Stimulated activated CD4-positive, alpha-beta T cell treated with anti-CD3 and anti-CD28 coated beads, Interleukin-12 subunit alpha, Interleukin-12 subunit beta, amount 100 ng/mL, for 4 hours (primary cell): Measurements from ENCODE around the gene CDC45.

Experiments used
- DNase-seq: peaks from one replicate; pipeline ENCODE4 v3.0.0-alpha.2; 2020

Gene CDC45

DNA sequence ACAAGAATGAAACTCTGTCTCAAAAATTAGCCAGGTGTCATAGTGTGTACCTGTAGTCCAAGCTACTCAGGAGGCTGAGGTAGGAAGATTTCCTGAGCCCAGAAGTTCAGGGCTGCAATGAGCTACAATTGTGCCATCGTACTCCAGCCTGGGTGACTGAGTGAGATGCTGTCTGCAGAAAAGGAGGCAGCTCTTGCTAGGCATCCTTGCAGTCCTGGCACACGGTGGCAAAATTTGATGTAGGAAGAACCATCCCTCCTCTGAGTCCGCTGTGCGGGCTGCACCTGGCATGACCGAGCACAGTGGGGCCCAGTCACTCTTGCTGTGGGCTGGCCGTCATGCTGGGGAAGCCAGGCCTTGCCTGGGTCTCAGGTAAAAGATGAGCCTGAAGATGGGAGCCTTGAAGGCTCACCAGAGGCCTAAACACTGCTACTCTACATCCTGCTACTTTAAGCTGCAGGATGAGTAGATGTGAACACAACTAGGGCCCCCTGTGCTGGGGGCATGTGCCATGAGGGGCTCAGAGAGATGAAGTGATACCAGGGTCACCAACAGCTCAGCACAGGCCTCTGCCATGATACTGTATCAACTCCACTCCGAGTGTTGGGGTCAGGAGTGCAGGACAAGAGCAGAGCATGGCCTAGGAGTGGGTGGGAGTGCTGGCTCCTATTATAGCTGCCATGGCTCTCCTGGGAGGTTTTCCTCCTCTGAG, 18.6 kb downstream of the CDC45 start:
- no peak for DNase-seq

DNA sequence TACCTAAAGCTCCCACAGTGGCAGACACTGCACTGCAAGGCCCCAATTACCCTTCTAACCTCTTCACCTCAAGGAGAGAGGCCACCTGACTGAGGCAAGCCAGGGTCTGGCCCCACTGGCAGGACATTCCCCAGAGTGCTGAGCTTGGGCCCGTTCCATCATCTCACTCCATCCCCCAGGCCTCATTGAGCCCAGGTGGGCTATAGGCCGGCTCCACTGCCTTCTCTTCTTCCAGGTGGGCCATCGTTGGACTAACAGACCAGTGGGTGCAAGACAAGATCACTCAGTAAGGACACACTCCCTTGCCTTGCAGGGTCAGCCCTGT, 19.1 kb downstream of the CDC45 start:
- DNase-seq: no peak

GRCh38 chr22:19499236-19499879, 19.6 kb downstream of the CDC45 start:
- no peak for DNase-seq

DNA sequence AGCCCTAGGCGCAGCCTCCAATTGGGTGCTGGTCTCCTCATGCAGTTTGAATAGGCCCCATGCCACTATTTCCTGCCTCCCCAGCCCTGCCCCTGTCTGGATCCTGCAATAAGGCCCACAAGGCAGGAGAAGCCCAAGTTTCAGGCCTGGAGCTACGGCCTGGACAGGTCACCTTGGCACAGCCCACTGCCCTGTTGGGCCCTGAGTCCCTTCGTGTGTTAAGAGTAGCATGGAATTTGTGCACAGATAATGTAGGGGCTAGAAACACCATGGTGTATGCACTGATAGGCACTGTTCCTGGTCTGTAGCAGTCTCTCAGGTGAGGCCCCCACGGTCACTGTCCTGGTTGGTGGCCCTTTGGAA, 20.1 kb downstream of the CDC45 start:
- DNase-seq: no peak

DNA sequence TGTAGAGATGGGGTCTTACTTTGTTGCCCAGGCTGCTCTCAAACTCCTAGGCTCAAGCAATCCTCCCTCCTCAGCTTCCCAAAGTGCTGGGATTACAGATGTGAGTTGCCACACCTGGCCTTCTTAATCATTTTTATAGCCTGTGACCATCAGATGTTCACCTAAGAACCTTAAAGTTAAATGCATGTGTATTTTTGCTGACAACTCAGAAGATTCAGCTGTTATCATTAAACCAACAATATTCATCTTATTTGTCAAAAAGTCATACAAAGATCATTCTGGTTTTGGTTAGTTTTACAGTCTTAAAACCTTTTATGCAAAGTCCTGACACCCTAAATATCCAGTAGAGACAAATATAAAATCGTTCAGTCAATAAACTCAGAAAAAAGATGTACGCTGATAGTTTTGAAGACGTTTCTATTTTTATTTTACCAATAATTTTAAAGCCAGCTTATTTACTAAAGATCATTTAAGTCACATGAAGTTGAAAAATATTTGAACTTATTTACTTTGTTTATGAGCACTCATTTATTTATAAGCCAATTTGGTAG, 22.3 kb downstream of the CDC45 start:
- DNase-seq: no peak

- DNase-seq: no peak
Measured at GRCh38 chr22:19503367-19503766, 23.6 kb downstream of the CDC45 start.

DNA sequence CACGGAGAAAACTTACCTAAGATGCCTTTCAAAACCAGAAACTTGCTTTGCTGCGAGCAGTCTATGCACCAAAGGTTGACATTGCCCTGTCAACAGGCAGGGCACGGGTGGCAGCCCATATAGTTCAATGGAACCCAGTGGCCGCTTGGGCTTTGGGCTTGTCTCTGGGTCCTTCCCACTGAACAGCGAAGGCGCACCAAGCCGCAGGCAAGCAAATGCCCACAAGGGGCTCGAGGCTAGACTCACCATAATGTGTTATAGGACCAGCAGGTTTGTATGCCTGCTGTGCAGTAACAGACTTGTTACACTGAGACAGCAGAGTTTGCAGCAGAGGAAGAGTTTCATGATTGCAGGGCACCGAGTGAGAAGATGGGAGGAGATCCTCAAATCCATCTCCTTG, 24.1 kb downstream of the CDC45 start:
- no peak for DNase-seq

- no peak for DNase-seq
Measured at GRCh38 chr22:19504900-19505734, 25.4 kb downstream of the CDC45 start.

DNA sequence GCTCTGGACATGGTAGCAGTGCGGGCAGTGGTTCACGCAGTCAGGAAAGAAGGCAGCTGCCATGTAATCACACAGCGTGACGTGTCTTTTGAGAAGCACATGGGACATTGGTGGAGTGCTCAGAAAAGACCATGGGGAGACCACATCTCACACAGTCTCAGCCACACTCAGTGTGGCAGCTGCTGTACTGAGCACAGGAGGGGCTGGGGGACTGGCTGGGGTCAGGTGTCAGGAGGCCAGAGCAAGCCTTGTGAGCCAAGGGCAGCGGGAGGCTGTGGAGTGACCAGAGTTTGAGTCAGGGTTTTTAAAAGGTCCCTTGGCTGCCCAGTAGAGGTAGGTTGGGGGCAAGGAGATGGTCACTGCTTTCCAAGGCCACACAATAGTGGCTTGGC, 26.0 kb downstream of the CDC45 start:
- DNase-seq: no peak

GRCh38 chr22:19506212-19506611, 26.5 kb downstream of the CDC45 start:
- DNase-seq: no peak

DNA sequence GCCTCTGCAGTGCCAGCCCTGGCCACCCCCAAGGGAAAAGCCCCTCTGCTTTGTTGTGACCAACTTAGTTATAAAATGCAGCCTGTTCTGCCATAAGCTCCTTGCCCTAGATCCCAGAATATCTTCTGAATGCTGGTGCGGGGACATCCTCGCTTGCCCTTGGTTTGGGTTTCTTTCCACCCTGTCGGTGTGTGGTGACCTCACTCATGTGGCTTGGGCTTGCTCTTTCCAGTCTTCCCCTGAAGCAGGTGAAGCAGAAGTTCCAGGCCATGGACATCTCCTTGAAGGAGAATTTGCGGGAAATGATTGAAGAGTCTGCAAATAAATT, 27.8 kb downstream of the CDC45 start:
- DNase-seq: no peak

GRCh38 chr22:19508024-19508776, 28.5 kb downstream of the CDC45 start:
- DNase-seq: no peak

- no peak for DNase-seq
Measured at GRCh38 chr22:19509191-19509590, 29.5 kb downstream of the CDC45 start.

GRCh38 chr22:19509923-19510322, 30.2 kb downstream of the CDC45 start:
- no peak for DNase-seq

GRCh38 chr22:19510919-19511341, 31.2 kb downstream of the CDC45 start:
- no peak for DNase-seq

GRCh38 chr22:19513823-19514222, 34.1 kb downstream of the CDC45 start:
- no peak for DNase-seq

GRCh38 chr22:19514831-19515565, 35.3 kb downstream of the CDC45 start:
- DNase-seq: no peak

DNA sequence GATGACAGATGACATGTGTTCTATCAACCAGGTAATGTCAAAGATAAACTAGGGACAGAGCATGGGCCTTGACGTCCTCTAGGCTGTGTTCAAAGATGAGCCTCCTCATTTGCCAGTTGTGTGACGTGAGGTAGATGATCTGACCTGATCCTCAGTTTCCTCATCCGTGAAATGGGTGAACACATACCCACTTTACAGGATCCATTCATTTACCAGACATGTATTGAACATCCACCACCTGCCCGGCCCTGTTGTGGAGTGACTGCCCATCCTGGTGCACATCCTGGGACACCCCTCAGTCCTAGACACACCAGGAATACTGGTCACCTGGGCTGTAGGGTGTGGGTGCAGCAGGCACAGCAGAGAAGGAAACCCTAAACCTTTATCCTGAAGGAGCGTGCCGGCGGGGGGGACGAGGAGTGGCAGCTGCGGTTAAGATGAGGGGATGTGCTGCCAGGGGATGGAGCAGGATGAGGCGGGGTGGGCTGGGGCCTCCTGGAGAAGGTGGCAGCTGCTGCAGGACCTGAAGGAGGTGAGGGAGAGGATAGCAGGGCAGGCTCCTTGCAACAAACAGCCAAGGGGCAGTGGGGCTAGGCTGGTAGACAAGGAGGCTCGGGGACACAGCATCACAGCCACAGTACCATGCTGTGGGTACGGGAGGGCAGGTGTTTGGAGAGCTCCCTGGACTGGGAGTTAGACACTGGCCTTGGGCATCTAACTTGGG, 36.1 kb downstream of the CDC45 start:
- no peak for DNase-seq

DNA sequence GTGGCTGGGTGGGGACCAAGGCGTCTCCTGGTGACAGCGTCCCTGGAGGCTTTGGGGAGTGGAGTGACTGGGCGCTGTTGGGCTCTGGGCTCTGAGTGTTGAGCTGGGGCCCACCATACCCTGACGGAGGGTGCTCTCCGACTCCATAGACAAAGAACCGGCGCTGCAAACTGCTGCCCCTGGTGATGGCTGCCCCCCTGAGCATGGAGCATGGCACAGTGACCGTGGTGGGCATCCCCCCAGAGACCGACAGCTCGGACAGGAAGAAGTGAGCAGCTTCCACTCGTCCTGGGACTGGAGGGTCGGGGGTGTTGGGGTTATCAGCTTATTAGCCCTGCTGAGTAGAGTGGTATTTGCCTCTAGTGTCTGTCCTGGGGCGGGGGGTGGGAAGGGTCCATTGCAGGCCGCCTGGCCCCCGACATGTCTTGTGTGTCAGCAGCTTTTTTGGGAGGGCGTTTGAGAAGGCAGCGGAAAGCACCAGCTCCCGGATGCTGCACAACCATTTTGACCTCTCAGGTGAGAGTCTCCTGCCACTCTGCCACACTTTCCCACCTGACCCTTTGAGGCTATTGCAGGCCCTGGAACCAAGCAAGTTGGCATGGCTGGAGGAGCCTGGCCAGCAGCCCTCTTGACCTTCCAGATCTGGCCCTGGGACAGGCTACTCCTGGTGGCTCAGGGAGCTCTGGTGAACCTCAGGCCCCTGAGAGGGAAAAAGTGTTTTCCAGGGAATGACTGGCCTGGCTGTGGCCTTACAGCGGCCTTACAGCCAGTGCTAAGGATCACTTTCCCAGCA, 36.9 kb downstream of the CDC45 start:
- no peak for DNase-seq

DNA sequence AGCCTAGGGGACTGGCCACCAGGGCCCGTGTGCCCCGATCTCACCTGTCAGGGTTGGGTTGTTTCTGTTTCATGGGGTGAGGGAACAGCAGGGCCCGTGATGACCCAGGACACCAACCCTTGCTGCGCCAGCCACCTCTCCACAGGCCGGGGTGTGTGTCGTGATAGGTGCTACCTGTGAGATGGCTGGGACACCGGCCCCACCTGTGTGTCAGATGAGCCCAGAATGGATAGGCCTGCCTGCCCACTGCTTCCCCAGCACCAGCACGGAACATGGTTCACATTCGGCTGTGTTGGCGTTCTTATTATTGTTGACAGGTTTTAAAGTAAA, 37.4 kb downstream of the CDC45 start:
- DNase-seq: no peak
